GM23338 (cell line): Measurements from ENCODE around the gene FCRLA. TPM values are rescaled to one million over a fixed set of nuclear protein-coding genes. Genes with fewer than 3 reads are reported as not detected.

Experiments
- ATAC-seq: fragments of 200-7000 bp; cut with Tn5 transposase; 3 replicates; pipeline ENCODE4 v1.9.1; 2020
- DNase-seq: peaks from one replicate; pipeline ENCODE4 v3.0.0-alpha.2; 2015; ENCODE audit warnings: low spot score
- H2AFZ ChIP-seq: fragments of 200-600 bp; sonication (generic); 2 replicates; pipeline ENCODE4 v1.8.0; 2016; ENCODE audit warnings: antibody characterized with exemption, mild to moderate bottlenecking, moderate library complexity
- H3F3A ChIP-seq: fragments of 200-600 bp; sonication (generic); replicated peaks from 2 replicates; pipeline ENCODE4 v1.8.0; 2017; ENCODE audit warnings: antibody characterized with exemption, mixed run types, low read depth
- H3K27ac ChIP-seq: fragments of 200-600 bp; sonication (generic); 2 replicates; pipeline ENCODE4 v1.6.1; 2016; ENCODE audit warnings: low read depth
- H3K27me3 ChIP-seq: fragments of 200-600 bp; sonication (generic); 2 replicates; pipeline ENCODE4 v1.8.0; 2016; ENCODE audit warnings: mild to moderate bottlenecking, mixed run types, moderate library complexity; ENCODE audit not compliant: insufficient read depth
- H3K36me3 ChIP-seq: fragments of 200-600 bp; sonication (generic); 2 replicates; pipeline ENCODE4 v1.8.0; 2016; ENCODE audit warnings: mild to moderate bottlenecking; ENCODE audit not compliant: insufficient read depth
- H3K4me1 ChIP-seq: fragments of 200-600 bp; sonication (generic); 2 replicates; pipeline ENCODE4 v1.8.0; 2016; ENCODE audit warnings: mild to moderate bottlenecking, moderate library complexity; ENCODE audit not compliant: insufficient read depth
- H3K4me2 ChIP-seq: fragments of 200-600 bp; sonication (generic); 2 replicates; pipeline ENCODE4 v1.7.1; 2017; ENCODE audit warnings: mixed run types
- H3K4me3 ChIP-seq: fragments of 200-600 bp; sonication (generic); 2 replicates; pipeline ENCODE4 v1.6.1; 2016; ENCODE audit warnings: mixed run types
- H3K79me2 ChIP-seq: fragments of 200-600 bp; sonication (generic); replicated peaks from 2 replicates; pipeline ENCODE4 v1.8.0; 2017; ENCODE audit warnings: mild to moderate bottlenecking; ENCODE audit not compliant: insufficient read depth
- H3K9me2 ChIP-seq: fragments of 200-600 bp; sonication (generic); 2 replicates; pipeline ENCODE4 v1.8.0; 2017; ENCODE audit not compliant: insufficient read depth
- H4K20me1 ChIP-seq: fragments of 200-600 bp; sonication (generic); replicated peaks from 2 replicates; pipeline ENCODE4 v1.8.0; 2017; ENCODE audit warnings: mild to moderate bottlenecking; ENCODE audit not compliant: insufficient read depth
- H3K27ac Mint-ChIP-seq: 2 replicates; pipeline ENCODE4 v1.8.0; 2020; ENCODE audit warnings: inconsistent platforms, mild to moderate bottlenecking, moderate library complexity, mixed read lengths
- H3K27me3 Mint-ChIP-seq: 3 replicates; pipeline ENCODE4 v1.8.0; 2022; ENCODE audit warnings: low read depth, mild to moderate bottlenecking, moderate library complexity, mixed read lengths, inconsistent platforms; ENCODE audit not compliant: insufficient read depth, poor library complexity
- H3K36me3 Mint-ChIP-seq: 3 replicates; pipeline ENCODE4 v1.8.0; 2021; ENCODE audit warnings: low read depth, mild to moderate bottlenecking, inconsistent platforms, moderate library complexity, mixed read lengths
- H3K4me1 Mint-ChIP-seq: 3 replicates; pipeline ENCODE4 v1.8.0; 2020; ENCODE audit warnings: mild to moderate bottlenecking, inconsistent platforms, mixed read lengths
- H3K4me3 Mint-ChIP-seq: 3 replicates; pipeline ENCODE4 v1.8.0; 2021; ENCODE audit warnings: moderate library complexity, mild to moderate bottlenecking, inconsistent platforms, mixed read lengths
- H3K9me3 Mint-ChIP-seq: 3 replicates; pipeline ENCODE4 v1.8.0; 2020; ENCODE audit warnings: moderate library complexity, mild to moderate bottlenecking, inconsistent platforms, mixed read lengths
- ETS1 ChIP-seq: IDR thresholded peaks from 2 replicates; pipeline ENCODE4 v1.6.1; 2016; ENCODE audit warnings: antibody characterized with exemption
- EZH2 ChIP-seq: fragments of 200-600 bp; sonication (generic); IDR thresholded peaks from one replicate; pipeline ENCODE4 v1.8.0; 2017; ENCODE audit warnings: antibody characterized with exemption, mild to moderate bottlenecking, low read depth; ENCODE audit not compliant: unreplicated experiment
- EZH2phosphoT487 ChIP-seq: fragments of 200-600 bp; sonication (generic); IDR thresholded peaks from one replicate; pipeline ENCODE4 v1.8.1; 2018; ENCODE audit warnings: antibody characterized with exemption; ENCODE audit not compliant: unreplicated experiment
- NANOG ChIP-seq: IDR thresholded peaks from 2 replicates; pipeline ENCODE4 v1.6.1; 2016; ENCODE audit warnings: antibody characterized with exemption, borderline replicate concordance
- POLR2AphosphoS5 ChIP-seq: IDR thresholded peaks from 2 replicates; pipeline ENCODE4 v1.6.1; 2016; ENCODE audit warnings: antibody characterized with exemption, low read depth
- REST ChIP-seq: IDR thresholded peaks from one replicate; pipeline ENCODE4 v1.6.1; 2018; ENCODE audit warnings: antibody characterized with exemption; ENCODE audit not compliant: unreplicated experiment
- ZNF331 ChIP-seq: fragments of 250-450 bp; sonication (Bioruptor Pico); IDR thresholded peaks from 2 replicates; pipeline ENCODE4 v1.5.0; 2020; ENCODE audit warnings: low read depth, mild to moderate bottlenecking, moderate library complexity
- ZNF462 ChIP-seq: fragments of 250-450 bp; sonication (Bioruptor Pico); IDR thresholded peaks from 2 replicates; pipeline ENCODE4 v1.5.0; 2020; ENCODE audit warnings: mild to moderate bottlenecking, moderate library complexity
- polyA plus RNA-seq: library from polyadenylated mRNA; unstranded; fragments of >200 nt; fragmentation: Nextera tagmentation; extraction: Ambion mirVana; gene quantifications from 2 replicates; pipeline ENCODE4 v1.2.1, GENCODE V29; 2016
- total RNA-seq: library from RNA; depleted of rRNA; stranded (reverse); fragments of >200 nt; shearing (Covaris generic); gene quantifications from 2 replicates; pipeline ENCODE4 v1.2.3, GENCODE V29; 2014

Gene FCRLA
- total and polyA plus RNA-seq, 2 experiments from 2014 or later, result 0.24 TPM; not detected in 1

GRCh38 chr1:161676441-161676840, 30.6 kb upstream of the FCRLA start (continued):
- no peak for TF ChIP-seq REST

- no peaks in the 10 kb centered on the region for H4K20me1 ChIP-seq
- H3K4me1 ChIP-seq, result no peaks in the 10 kb centered on the region
- no peaks in the 10 kb centered on the region for H3K27me3 ChIP-seq
- H3K4me3 Mint-ChIP-seq, result no peak overlapping the region
- no peaks in the 10 kb centered on the region for H3K36me3 Mint-ChIP-seq
- H3K27ac ChIP-seq, result no peak overlapping the region
- H3K27me3 Mint-ChIP-seq, result no peaks in the 10 kb centered on the region
- H3K9me2 ChIP-seq, result no peaks in the 10 kb centered on the region
- peak overlapping the region; percentile 91 for H2AFZ ChIP-seq
- peak; percentile 16 for DNase-seq
- no peaks in the 10 kb centered on the region for H3K9me3 Mint-ChIP-seq
- no peaks in the 10 kb centered on the region for H3K36me3 ChIP-seq
- peak; percentile 51 for ATAC-seq
- no peaks in the 10 kb centered on the region for H3K79me2 ChIP-seq
- H3K27ac Mint-ChIP-seq, result no peak overlapping the region
- H3K4me3 ChIP-seq, result no peak overlapping the region
- H3K4me1 Mint-ChIP-seq, result peaks cover 13% of the 10 kb centered on the region
- no peaks in the 10 kb centered on the region for H3F3A ChIP-seq
- H3K4me2 ChIP-seq, result no peak overlapping the region
- no peak for TF ChIP-seq ZNF331 (CRISPR knock-in tag)
- no peak for TF ChIP-seq REST
- no peak for TF ChIP-seq ZNF462
- no peak for TF ChIP-seq NANOG
- no peak for TF ChIP-seq POLR2AphosphoS5
- TF ChIP-seq EZH2, result no peak
- no peak for TF ChIP-seq EZH2phosphoT487
- TF ChIP-seq ETS1, result no peak
Observed at GRCh38 chr1:161676958-161677689, 29.9 kb upstream of the FCRLA start.
